Measurements from ENCODE around the gene RNF212. TPM values are rescaled to one million over a fixed set of nuclear protein-coding genes. Genes with fewer than 3 reads are reported as not detected.

RNF212 gene
- total RNA-seq, 1 donor from 2014 or later = not detected

- H3K4me3 ChIP-seq = no peak overlapping the region
- intact Hi-C loops (cut with DNase I) = no loop called here
- H3K4me1 ChIP-seq = no peaks in the 10 kb centered on the region
- no peak overlapping the region for H3K27ac ChIP-seq
- H3K27me3 ChIP-seq = peaks cover 5% of the 10 kb centered on the region
- H3K36me3 ChIP-seq = no peaks in the 10 kb centered on the region
- no peak for TF ChIP-seq CTCF (IDR thresholded peaks at IDR 0.05)
- no peaks in the 10 kb centered on the region for H3K9me3 ChIP-seq
- DNase-seq (ENCODE audit: low spot score in 2 of 2) = no peak
Measured at GRCh38 chr4:1109333-1109732, 4.0 kb downstream of the RNF212 start.

GRCh38 chr4:1105662-1106061 is 7.7 kb downstream of the RNF212 start:
- DNase-seq (ENCODE audit: low spot score in 2 of 2) = no peak
- no peak for TF ChIP-seq CTCF (IDR thresholded peaks at IDR 0.05)
- intact Hi-C loops (cut with DNase I) = no loop called here
- no peaks in the 10 kb centered on the region for H3K36me3 ChIP-seq
- H3K4me3 ChIP-seq = no peak overlapping the region
- H3K9me3 ChIP-seq = no peaks in the 10 kb centered on the region
- no peaks in the 10 kb centered on the region for H3K4me1 ChIP-seq
- no peak overlapping the region for H3K27ac ChIP-seq
- no peaks in the 10 kb centered on the region for H3K27me3 ChIP-seq

- H3K4me3 ChIP-seq = no peak overlapping the region
- intact Hi-C loops (cut with DNase I) = no loop called here
Measured at GRCh38 chr4:1105067-1105466, 8.3 kb downstream of the RNF212 start.

GRCh38 chr4:1104647-1105046 is 8.7 kb downstream of the RNF212 start:
- no peak for DNase-seq (ENCODE audit: low spot score in 2 of 2)
- no peaks in the 10 kb centered on the region for H3K9me3 ChIP-seq
- intact Hi-C loops (cut with DNase I) = no loop called here
- H3K4me3 ChIP-seq = no peak overlapping the region
- no peaks in the 10 kb centered on the region for H3K27me3 ChIP-seq
- no peaks in the 10 kb centered on the region for H3K4me1 ChIP-seq
- no peak for TF ChIP-seq CTCF (IDR thresholded peaks at IDR 0.05)
- no peaks in the 10 kb centered on the region for H3K36me3 ChIP-seq
- H3K27ac ChIP-seq = no peak overlapping the region

More at GRCh38 chr4:1105067-1105466, 8.3 kb downstream of the RNF212 start:
- no peak overlapping the region for H3K27ac ChIP-seq
- no peak for TF ChIP-seq CTCF (IDR thresholded peaks at IDR 0.05)
- H3K9me3 ChIP-seq = no peaks in the 10 kb centered on the region
- DNase-seq (ENCODE audit: low spot score in 2 of 2) = no peak
- no peaks in the 10 kb centered on the region for H3K36me3 ChIP-seq
- H3K27me3 ChIP-seq = no peaks in the 10 kb centered on the region
- H3K4me1 ChIP-seq = no peaks in the 10 kb centered on the region

- DNase-seq (ENCODE audit: low spot score in 2 of 2) = no peak
Measured at GRCh38 chr4:1099684-1100335, 13.6 kb downstream of the RNF212 start.

More at GRCh38 chr4:1099684-1100335, 13.6 kb downstream of the RNF212 start:
- H3K27me3 ChIP-seq = no peaks in the 10 kb centered on the region
- H3K36me3 ChIP-seq = no peaks in the 10 kb centered on the region
- no peak for TF ChIP-seq CTCF (IDR thresholded peaks at IDR 0.05)
- intact Hi-C loops (cut with DNase I) = no loop called here
- H3K9me3 ChIP-seq = no peaks in the 10 kb centered on the region
- no peak overlapping the region for H3K4me3 ChIP-seq
- H3K27ac ChIP-seq = no peak overlapping the region
- H3K4me1 ChIP-seq = no peaks in the 10 kb centered on the region
